Stimulated activated CD8-positive, alpha-beta memory T cell treated with anti-CD3 and anti-CD28 coated beads, Interleukin-4, amount 100 ng/mL, for 24 hours (primary cell): ENCODE data around the gene ATP9B.

Experiments
- DNase-seq: peaks from one replicate; pipeline ENCODE4 v3.0.0-alpha.2; 2020; ENCODE audit warnings: low read depth

The ATP9B gene

GRCh38 chr18:79413025-79413424 lies 343.8 kb downstream of the ATP9B start:
- no peak for DNase-seq

GRCh38 chr18:79413426-79413825 lies 344.2 kb downstream of the ATP9B start:
- no peak for DNase-seq

DNA sequence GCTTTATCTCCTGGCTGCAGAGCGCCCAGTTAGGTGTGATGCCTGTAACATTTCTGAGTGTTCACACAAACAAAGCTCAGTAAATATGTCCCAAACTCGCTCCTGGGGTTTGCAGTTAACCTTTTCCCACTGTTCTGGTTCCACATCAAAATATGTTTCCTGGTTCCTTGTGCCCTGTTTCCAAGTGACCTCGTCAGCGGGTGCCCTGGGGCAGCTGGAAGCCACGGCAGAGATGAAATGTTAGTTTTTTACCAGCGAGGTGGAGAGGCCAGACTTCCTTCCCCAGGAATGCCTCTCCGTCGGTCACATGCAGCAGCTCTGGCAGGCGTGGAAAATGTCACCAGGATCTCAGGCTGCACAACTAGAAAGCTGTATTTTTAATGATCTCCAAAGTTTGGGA lies 344.7 kb downstream of the ATP9B start:
- DNase-seq = no peak

DNA sequence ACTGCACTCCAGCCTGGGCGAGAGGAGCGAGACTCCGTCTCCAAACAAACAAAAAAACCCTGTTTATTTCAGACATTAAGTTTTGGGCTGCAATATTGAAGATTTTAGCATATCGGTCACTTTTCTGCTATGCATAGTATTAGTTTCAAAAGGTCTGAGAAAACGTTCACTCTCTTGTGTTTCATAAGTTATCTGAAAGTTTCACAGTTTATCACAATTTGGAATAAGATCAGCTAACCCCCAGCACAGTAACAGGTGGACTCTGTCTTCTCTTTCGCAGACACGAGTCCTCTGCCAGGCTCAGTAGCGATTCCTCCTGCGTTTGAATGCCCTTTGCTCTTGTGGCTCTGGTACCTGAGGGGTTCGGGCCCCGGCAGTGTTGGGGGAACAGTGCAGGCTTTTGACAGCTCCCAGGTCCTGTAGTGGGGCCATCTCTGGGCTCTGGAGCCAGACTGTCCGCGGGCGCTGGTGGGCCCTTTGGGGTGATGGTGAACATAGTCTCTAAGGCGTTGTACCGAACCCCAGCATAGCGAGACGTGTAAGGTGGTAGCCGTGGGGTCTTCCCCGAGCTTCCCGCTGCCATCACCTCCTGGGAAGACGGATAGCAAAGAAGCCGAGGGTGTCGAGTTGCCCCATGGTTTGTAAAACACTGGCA lies 347.0 kb downstream of the ATP9B start:
- no peak for DNase-seq

GRCh38 chr18:79416677-79417052 lies 347.5 kb downstream of the ATP9B start:
- DNase-seq = no peak

GRCh38 chr18:79418236-79418635 lies 349.0 kb downstream of the ATP9B start:
- DNase-seq = no peak

DNA sequence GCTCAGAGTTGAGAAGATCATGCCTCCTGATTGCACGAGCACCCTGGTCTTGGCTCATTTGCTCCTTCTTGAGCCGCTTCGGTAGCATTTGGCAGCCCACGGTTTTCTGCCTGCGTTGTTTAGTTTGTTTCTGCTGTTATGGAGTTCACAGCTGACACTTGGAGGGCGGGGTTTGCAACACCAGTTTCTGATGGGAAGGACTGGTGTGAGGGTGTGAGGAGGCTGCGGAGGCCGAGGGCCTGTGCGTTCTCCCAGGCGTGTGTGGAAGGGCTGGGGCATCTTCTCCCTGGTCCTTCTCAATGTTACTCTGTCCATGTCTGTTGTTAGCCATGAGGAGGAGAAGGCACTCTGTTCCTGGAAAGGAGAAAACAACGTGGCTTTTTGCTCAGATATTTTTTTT lies 349.4 kb downstream of the ATP9B start:
- DNase-seq = no peak

DNA sequence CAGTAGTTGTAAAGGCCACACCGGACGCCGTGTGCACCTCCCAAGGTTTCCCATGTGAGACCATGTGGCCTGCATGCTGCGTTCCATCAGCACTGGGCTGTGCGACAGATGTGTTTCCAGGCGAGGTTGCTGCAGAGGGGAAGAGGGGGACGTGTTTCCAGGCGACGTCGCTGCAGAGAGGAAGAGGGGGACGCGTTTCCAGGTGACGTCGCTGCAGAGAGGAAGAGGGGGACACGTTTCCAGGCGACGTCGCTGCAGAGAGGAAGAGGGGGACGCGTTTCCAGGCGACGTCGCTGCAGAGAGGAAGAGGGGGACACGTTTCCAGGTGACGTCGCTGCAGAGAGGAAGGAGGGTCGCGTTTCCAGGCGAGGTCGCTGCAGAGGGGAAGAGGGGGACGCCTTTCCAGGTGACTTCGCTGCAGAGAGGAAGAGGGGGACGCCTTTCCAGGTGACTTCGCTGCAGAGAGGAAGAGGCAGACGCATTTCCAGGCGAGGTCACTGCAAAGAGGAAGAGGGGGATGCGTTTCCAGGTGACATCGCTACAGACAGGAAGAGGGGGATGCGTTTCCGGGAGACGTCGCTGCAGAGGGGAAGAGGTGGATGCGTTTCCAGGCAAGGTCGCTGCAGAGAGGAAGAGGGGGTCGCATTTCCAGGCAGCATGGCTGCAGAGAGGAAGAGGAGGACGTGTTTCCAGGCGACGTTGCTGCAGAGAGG lies 351.0 kb downstream of the ATP9B start:
- no peak for DNase-seq

- no peak for DNase-seq
Measured at GRCh38 chr18:79421275-79421857, 352.2 kb downstream of the ATP9B start.

GRCh38 chr18:79422022-79422782 lies 353.0 kb downstream of the ATP9B start:
- no peak for DNase-seq

DNA sequence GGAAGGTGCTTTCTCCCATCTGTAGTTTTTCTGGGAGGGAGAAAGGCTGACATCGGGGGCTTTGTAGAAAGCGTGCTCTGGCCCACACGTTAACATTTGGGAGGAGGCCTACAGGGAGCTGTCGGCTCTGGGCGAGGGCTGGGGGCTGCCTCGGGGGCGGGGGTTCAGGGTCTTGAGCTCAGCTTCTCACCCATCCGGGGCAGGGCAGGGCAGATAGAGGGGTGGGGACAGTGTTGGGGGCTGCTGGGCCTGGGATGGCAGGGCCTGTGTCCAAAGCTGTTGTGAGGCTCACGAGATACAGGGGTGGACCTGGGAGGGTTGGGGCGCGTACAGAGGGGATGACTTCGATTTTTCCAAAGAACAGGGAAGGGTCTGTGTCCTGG lies 353.6 kb downstream of the ATP9B start:
- no peak for DNase-seq

DNA sequence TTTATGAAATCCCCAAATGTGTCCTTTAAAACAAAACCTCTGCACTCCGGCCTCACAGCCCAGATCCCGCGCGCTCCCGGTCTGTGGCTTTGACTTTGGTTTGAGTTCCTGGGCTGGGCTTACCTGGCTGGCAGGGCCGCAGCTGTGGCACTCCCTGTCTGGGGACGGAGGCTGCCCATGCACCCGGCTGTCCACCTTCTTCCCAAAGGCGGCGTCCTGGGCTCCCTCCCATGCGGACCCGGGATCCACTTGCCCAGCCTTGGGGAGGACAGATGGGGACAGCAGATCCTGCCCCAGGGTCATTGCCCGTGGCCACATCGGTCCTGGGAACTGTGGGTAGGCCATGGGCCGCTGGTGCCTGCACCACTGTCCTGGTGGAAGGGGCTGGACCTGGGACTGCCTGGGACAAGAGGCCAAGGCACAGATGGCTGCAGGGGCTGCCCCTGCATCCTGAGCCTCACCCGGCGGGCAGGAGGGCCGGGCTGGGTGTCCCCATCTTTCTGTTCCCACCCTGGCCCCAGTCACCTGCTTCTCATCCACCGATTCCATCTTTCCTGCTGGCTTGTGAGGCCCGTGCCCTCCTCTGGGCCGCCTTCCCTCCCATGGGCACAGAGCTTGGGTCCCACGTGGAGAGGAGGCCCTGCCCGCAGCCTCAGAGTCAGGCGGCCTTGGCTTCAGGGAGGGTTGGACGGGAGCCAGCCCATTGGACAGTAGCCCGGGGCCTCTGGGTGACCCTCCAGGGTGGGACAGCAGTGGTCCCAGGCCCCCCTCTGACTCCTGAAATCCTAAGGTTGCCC lies 354.2 kb downstream of the ATP9B start:
- no peak for DNase-seq

- no peak for DNase-seq
Measured at GRCh38 chr18:79424008-79424565, 354.9 kb downstream of the ATP9B start.

DNA sequence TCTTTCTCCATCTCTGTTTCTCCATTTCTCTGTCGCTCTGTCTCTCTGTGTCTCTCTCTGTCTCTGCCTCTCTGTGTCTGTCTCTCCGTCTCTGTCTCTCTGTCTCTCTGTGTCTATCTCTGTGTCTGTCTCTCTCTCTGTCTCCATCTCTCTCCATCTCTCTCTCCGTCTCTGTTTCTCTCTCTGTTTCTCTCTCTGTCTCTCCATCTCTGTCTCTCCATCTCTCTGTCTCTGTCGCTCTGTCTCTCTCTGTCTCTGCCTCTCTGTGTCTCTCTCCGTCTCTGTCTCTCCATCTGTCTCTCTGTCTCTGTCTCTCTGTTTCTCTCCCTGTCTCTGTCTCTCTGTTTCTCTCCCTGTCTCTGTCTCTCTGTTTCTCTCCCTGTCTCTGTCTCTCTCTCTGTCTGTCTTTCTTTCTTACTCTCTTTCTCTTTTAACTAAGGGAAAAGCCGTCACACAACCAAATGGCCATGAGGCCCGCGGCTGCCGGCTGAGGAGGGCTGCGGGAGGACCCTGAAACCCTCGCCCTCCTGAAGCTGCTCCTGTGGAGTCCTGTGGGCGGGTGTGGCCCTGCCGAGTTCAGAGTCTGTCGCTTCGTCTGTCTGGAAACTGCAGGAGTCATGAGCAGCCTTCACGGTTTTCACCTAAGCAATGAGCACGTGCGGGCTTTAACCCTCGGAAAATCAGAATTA lies 355.8 kb downstream of the ATP9B start:
- DNase-seq = no peak

DNA sequence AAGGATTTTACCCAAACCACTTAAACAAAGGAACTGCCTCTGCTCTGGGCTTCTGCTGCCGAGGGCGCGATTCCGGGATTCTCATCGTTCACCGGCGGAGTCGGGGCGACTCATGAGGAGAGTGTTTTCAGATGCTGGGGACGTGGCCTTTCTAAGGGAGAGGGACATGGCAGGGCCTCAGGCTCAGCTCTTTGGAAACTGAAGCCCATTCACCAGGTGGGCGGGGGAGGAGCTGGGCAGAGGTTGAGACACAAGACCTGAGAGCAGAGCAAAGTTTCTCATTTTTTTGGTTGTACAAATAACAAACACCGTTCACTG lies 356.3 kb downstream of the ATP9B start:
- DNase-seq = no peak

- DNase-seq = no peak
Measured at GRCh38 chr18:79426376-79427300, 357.4 kb downstream of the ATP9B start.

DNA sequence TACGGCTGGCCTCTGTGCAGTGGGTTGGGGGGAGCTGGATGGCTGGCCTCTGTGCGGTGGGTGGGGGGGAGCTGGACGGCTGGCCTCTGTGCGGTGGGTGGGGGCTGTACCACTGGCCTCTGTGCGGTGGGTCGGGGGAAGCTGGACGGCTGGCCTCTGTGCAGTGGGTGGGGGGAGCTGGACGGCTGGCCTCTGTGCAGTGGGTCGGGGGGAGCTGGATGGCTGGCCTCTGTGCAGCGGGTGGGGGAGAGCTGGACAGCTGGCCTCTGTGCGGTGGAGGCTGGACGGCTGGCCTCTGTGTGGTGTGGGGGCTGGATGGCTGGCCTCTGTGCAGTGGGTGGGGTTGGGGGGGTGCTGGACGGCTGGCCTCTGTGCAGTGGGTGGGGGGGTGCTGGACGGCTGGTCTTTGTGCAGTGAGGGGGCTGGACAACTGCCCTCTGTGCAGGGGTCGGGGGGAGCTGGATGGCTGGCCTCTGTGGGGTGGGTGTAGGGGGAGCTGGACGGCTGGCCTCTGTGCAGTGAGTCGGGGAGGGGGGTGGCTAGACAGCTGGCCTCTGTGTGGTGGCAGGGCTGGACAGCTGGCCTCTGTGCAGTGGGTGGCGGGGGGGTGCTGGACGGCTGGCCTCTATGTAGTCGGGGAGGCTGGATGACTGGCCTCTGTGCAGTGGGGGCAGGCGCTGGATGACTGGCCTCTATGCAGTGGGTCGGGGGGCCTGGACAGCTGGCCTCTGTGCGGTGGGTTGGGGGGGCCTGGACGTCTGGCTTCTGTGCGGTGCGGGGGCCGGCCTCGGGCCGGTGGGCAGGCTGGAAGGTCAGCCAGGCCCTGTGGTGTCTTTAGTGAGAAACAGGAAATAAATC lies 358.4 kb downstream of the ATP9B start:
- no peak for DNase-seq
